Femur (tissue), 1 donor: Measurements from ENCODE around the gene RPL38.

Source experiments
- DNase-seq: peaks from one replicate; pipeline ENCODE4 v3.0.0-alpha.2; 2017

The RPL38 gene

DNA sequence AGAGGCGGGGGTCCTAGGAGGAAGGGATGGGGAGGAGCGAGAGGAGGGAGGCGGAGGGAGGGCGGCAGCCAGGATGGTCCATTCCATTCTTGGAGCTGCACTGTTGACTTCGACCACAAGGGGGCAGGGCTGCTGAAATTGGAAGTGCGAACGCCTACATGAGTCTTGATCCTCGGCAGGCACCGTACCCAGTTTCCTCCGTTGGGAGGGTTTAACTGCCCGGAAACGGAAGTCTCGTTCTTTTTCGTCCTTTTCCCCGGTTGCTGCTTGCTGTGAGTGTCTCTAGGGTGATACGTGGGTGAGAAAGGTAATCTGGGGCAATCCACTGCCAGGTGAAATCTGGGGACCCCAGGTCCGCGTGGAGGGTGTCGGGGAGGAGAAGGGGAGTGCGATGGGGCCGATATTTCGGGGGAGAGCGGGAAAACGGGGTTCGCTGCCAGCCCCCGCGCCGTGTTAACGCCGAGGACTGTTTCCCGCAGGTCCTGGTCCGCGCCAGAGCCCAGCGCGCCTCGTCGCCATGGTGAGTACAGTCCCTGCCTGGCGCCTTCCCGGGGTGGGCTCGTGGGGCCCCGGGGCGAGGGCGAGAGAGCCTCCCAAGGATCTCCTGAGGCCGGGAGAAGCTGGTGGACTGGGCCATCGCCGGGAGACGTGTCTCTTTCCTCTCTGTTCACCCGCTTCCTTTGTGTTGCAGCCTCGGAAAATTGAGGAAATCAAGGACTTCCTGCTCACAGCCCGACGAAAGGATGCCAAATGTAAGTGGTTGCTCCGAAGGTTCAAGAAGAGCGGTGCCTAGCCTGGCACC, at the start of gene RPL38:
RPL38 (plus strand) TSS at position 240 of the 802 bp plus-strand sequence; CDS start at position 518, 278 bp downstream.
- DNase-seq = peak; percentile 97

DNA sequence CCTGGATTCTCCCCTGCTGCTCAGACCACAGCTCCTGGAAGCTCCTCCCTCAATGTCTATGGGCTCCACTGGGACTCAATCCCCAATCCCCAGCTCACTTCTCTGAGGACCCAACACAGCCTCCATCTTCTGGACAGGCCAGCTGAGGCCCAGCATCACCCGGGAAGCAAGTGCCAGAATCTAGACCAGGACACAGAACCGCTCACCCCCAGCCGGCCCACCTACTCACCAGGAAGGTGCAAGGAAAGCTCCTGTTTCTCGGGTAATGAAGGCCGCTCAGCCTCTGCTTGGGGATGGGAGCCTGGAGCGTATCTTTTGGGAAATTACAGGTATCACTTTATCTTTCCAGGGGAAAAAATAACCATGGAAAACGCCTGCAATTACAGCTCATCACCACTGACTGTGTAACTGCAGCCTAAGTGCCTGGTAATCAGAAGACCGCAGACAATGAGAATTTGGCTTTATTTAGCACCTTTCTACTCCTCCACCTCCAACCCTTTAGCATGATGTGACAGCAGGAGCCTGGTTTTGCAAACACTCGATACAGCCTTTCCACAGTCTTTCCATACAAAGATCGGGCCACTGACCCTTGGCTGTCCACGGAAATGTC, 49.6 kb upstream of the RPL38 start:
- DNase-seq = no peak

DNA sequence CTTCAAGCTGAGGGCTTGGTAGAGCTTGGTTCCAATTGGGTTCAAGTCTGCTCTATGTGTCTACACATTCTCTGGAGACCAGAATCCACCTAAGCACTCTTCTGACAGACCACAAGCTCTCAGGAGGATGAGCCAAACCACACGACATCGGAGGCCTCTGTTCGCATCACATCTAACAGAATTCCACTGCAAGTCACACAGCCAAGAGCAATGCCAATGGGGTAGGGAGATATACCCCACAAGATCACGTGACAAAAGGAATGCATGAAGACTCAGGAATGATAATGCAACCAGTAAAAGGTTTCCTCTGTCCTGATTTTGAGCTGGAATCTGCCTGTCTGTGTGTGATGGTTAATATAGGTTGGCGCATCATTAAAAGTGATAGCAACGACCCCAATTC, 46.6 kb upstream of the RPL38 start:
- no peak for DNase-seq

DNA sequence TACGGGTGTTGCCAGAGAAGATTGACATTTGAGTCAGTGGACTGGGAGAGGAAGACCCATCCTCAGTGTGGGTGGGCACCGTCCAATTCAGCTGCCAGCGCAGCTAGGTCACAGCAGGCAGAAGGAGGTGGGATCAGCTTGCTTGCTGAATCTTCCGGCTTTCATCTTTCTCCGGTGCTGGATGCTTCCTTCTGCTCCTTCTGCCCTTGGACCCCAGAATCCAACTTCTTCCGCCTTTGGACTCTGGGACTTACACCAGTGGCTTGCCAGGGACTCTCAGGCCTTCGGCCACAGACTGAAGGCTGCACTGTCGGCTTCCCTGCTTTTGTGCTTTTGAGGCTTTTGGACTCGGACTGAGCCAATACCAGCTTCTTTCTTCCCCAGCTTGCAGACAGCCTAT, 46.1 kb upstream of the RPL38 start:
- no peak for DNase-seq

DNA sequence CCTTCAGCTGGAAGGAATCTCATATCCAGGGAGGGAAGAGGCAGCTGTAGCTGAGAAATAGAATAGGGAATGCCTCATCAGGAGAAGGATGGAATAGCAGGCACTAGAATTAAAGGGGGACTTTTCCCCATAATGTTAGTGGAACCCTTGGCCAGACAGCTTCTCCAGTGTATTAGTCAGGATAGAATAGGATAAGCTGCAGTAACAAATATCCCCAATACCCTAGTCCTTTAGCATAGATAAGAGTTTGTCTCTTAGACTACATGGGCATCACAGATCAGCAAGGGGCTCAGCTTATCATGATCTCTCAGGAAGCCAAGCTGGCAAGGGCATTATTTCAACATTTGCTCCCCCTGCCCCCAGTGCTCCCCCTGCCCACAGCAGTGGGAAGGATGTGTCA, 44.7 kb upstream of the RPL38 start:
- no peak for DNase-seq

DNA sequence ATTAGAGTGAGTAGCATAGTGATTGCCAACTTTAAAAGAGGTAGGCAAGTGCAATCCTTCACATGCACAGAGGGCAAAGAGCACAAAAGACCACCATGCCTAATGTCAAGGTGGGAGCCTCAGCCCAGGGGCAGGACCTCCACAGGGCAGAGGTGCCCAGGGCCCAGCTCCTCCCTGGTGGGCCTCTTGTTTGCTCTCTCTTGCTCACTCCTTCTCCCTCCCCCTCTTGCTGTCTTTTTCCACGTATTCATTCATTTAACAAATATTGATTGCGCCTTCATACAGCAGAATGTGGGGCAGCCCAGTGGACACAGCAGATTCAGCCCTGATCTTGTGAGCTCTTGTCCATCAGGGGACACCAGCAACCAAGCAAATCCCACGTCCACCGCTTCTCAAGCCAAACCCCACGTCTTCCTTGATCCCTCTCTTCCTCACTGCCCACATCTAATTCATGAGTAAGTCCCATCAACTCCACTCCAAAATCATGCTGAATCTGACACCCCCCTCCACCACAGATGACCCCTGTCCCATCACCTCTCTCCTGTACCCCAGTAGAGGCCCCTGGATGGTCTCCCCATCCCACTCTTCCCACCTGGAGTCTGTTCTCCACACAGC, 44.1 kb upstream of the RPL38 start:
- no peak for DNase-seq

DNA sequence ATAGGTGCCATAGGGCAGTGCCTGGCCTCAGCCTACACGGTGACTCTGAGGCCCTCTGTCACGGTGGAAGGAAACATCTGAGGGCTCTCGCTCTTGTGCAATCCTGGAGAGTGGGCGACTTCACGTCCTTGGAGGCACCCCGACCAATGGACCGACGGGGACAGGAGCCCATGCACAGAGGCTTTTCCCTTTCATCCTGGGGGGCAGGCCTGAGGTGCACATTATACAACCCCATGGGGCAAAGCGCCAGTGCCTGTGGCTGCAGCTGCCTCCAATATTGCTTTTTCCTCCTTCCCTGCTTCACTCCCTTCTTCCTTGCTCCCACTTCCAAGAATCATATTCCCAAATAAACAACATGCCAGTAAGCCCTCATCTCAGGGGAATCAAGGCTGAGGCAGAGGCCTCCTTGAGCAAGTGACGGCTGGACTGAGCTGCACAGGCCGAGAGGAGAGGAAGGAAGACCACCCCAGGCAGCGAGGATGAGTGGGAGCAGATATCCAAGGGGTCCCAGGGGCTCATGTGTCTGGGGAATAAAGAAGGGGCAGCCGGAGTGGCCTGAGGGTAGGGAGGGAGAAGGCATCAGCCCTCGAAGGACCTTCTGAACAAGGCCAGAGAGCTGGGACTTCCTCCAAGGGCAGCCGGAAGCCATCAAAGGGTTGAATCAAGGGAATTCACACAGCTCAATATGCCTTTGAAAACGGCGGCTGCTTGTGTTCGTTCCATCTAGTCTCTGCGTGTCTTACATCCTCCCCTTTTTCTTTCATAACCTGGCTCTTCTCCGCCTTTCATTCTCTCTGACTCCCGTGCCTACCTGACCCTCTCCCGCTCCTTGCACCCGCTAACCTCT, 42.6 kb upstream of the RPL38 start:
- no peak for DNase-seq

DNA sequence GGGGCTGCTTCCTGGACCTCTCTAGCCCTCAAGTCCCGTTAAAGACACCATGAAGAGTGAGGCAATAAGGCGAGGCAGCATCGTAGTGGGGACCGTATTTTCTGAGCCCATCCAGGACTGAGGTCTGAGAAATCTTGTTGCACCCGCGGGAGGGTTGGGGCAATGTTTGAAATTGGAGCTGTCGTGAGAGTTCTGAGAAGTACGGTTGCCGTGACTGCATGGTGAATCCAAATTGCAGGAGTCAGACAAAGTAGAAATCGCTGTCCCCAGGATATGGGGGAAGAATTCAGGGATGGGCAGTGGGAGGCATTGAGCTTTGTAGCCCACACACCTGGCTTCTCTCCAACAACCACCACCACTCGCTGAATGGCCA, 42.0 kb upstream of the RPL38 start:
- DNase-seq = no peak

DNA sequence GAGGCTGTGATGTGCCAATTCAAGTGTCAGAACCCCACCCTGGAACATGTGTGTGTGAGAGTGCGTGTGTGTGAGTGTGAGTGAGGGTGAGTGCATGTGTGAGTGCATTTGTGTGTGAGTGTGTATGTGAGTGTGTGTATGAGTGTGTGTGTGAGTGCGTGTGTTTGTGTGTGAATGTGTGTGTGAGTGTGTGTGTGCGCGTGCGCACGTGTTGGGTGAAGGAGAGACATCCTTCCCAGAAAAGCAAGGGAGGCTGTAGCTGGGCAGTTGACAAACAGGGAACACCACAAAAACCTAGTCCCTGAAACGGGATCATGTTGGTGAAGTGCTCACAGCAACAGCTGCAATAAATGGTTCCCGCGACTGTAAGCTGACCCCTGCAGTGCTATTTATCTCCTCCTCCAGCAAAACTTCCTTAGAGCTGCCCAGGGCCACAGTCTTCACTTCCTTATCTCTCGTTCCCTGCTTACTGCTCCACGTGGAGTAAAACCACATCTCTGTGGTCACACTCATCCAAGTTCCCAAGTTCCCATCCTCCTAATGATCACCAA, 40.1 kb upstream of the RPL38 start:
- DNase-seq = no peak

DNA sequence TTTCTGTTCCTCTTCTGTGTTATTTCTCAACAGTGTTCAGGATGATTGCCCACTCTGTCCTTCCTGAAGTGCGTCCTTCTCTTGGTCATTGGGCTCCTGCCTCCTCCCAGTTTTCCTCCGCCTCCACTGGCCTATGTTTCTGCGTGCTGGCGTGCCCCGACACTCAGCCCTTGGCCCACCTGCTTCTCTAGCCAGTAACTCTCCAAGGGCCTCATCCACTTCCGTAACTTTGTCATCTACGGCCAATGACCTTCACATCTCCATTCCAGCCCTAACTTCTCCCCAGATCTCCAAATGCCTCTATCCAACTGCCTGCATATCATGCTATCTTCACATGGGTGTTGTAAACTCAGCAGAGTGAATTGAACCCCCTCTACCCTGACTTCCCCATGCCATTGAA, 39.6 kb upstream of the RPL38 start:
- DNase-seq = no peak

DNA sequence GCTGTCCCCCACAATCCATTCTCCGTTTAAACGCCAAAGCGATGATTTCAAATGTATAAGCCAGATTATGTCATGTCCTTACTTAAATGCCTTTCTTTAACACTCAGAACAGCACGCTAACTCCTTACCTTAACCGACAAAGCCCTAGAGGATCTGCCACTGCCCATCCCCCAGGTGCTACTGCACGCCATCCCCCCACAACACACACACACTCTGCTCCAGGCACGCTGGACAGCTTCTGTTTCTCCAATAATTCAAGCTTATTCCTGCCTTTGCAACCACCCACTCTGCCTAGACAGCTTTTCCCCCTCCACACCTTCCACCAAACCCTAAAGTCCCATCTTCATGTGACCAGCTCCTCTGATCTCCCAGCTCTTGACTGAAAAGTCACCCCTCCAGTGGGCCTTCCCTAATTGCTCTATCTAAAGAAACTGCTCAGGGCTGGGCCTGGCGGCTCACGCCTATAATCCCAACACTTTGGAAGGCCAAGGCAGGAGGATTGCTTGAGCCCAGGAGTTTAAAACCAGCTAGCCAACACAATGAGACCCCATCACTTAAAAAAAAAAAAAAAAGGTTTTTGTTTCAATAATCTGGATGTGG, 38.9 kb upstream of the RPL38 start:
- DNase-seq = no peak

DNA sequence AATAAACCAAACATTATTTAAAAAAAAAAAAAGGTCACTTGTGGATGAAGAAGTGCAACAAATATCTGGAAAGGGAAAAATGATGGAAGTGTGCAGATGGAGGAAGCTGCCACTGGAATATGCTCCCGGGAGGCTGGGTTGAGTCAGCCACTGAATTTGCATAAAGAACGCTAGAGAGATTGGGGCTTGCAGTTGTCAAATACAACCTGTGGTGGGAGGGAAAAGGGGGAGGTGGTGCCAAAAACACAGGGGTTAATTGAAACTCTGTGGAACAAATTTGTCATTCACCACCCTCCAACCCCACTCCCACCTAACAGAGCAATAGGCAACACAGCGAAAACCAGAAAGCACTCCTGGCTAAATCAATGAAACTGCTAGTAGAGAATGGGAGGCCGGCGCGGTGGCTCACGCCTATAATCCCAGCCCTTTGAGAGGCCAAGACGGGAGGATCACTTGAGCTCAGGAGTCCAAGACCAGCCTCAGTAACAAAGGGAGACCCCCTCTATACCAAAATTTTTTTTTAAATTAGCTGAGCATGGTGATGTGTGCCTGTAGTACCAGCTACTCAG, 37.6 kb upstream of the RPL38 start:
- DNase-seq = no peak

DNA sequence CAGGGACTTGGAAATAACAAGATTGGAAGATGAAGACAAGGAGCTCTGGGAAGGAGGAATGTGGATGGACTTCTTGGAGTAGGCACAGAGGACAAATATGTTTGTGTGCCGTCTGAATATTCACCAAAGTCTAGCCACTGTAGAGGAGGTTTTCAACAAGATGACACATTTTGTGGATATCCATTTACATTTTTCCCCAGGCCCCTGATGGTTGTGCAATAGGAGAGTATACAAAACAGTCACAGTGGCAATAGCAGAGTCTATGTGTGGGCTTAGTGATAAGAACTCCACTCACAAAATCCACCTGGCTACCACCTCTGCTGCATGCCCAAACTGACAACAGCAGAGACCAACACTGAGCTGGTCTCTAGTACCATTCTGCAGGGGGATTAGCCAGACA, 32.6 kb upstream of the RPL38 start:
- no peak for DNase-seq

DNA sequence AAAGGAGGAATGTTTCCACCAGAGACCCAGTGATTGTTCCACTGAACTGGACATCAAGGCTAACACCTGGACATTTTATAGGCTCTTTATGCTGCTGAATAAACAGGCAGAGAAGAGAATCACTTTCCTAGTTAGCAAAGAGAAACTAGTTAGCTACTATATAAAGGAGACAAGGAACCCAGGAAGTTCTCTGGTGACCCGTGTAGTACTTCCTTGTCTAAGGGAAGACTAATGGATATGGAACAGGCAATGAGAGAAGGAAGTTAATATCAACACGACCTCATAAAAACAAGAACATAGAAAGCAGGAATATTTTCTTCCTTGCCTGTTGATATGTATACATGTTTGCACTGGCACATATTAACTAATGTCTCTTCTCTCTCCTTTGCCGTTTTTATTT, 30.8 kb upstream of the RPL38 start:
- no peak for DNase-seq

DNA sequence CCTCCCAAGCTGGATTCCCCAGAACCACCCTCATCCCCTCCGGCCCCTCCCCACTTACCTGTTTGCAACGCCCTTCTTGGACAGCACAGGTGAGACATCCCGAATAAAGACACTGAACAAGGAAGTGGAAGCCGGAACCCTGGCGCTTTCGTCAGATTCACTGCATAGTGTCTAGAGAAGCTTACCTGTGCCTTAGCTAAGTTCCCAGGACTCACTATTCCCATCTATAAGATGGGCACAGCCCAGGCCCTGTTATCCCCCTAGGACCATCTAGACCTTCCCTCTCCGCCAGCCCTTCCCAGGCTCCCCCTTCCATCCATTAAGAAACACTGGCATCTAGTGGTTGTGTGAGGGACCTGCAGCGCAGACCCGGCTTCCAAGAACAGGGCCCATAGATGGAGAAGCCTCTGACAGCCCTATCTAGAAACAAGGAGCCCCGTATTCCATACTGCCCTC, 26.9 kb upstream of the RPL38 start:
- peak; percentile 78 for DNase-seq

DNA sequence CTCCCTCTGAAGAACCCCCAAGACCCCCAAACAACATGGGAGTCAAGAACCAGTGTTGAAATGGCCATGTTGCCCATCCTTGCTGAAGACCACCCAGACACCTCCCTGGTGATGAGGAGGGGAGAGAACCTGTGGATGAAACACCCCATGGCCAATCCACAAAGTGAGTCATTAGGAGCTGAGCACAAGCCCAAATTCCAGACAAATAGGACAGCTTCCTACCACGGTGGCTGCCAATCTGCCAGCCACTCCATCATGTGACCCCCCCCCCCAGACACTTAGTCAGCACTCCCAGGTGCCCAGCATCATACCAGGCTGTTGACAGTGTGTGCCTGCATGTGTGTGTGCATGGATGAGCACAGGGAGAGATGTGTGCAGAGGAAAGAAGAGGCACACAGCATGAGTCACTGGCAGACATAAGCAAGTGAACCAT, 26.4 kb upstream of the RPL38 start:
- no peak for DNase-seq

DNA sequence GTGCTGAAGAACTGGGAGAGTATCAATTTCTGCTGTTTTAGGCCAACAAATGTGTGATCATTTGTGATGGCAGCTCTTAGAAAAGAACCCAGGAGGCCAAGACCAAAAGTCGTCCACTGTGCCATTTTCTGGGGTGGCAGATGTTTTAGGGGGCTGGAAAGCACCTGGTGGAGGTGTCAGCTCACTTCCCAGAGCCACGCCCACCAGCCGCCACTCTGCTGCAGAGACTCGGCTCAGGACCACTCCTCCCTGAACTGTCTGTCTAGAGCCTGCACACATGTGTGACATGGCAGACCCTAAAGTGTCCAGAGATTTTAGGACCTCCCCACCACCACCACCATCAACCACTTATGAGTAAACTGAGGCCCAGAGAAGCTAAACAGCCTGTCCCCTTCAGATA, 23.9 kb upstream of the RPL38 start:
- DNase-seq = no peak

DNA sequence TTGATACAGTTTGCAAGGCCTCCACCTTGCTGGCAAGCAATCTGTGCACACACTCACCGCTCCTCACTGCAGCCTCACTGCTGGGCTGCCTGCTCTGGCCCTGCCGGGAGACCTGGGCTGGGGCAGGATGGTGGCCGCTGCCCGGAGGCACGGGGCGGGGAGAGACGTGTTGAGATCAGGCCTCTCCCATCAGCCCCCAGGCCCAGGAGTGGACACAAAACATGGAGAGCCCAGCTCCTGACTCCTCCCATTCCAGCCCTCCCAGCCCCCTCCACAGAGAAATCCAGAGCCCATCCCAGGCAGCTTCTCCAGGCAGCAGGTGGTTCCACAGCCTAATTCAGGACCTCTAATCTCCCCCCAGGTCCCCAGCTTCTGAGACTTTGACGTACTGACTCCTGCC, 23.1 kb upstream of the RPL38 start:
- DNase-seq = no peak

DNA sequence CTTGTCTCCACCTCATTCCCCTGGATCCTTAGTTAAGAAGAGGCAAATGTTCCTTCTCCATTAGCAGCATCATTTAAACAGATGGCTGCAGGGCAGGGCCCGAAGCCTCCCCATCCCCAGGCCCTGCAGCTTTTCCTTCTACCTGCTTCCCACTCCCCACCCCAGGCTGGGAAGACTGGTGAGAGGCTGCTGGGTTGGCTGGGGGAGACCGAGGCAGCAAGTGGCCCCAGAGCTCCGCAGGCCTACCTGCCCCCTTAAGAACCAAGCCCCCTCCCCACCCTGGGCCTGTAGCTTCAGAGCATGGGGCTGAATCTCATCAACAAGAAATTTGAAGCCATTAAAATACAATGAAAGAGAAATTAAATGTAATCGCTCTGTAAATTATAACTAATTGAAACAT, 22.1 kb upstream of the RPL38 start:
- no peak for DNase-seq

DNA sequence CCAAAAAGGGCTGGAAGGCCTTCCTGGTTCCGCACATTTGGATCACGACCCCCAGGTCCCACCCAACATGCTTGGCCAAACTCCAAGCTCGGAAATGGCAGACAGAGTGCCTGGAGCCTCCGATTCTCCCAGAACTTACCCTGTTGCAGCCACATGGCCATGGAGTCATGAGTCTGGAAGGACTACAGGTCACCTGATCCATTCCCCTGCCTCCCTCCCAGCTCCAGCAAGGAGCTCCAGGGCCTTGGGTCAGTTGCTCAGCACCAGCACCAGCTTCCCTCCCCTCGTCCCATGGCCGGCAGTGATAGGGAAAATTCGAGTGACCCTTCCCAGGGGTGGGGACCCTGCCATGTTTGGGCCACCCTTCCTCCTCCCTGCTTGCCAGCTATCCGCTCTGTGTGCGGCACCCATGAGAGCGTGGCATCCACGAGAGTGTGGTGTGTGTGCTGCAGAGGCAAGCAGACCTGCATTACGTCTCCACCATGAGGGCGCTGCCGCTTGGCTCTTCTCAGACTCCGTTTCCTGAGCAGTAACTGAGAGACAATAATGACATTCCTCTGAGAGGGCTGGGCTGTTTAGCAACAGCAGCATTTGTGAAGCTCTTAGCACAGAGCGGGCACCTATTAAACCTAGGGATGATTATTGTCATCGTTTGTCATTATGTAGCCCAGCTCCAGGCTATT, 21.3 kb upstream of the RPL38 start:
- DNase-seq = no peak

DNA sequence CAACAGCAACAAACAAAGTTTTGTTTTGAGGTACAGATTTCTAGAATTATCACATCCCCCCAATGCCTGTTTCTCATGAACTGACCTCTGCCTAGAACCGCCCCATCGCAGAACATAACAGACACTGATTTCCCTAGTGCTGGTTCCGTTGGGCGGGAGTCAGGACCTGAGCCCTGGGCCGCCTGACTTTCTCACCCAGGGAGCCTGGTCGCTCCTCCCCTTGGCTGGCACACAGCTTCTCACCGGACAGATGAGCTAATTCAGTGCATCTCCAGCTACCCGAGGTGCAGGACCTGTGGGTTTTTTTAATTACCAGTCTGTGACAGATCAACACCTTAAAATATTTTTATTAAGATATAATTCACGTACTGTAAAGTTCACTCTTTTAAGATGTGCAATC, 20.1 kb upstream of the RPL38 start:
- no peak for DNase-seq
